Measurements from ENCODE around the gene NUDT4. TPM values are rescaled to one million over a fixed set of nuclear protein-coding genes. Genes with fewer than 3 reads are reported as not detected.

Gene NUDT4
- total RNA-seq, 1 donor from 2014 or later: 37.1 TPM

- TF ChIP-seq POLR2A (IDR thresholded peaks at IDR 0.05) (no peak), POLR2AphosphoS5 (IDR thresholded peaks at IDR 0.05; ENCODE audit: insufficient read depth in 1 of 2, low read depth in 1 of 2) (no peak), CTCF (IDR thresholded peaks at IDR 0.05) (no peak)
- Histone ChIP-seq H3K36me3 (no peaks in the 10 kb centered on the region), H3K27ac (no peak overlapping the region), H3K27me3 (no peaks in the 10 kb centered on the region), H3K4me3 (no peak overlapping the region), H3K4me1 (peaks cover 66% of the 10 kb centered on the region), H3K9me3 (no peaks in the 10 kb centered on the region)
- intact Hi-C loops (cut with DNase I): no loop called here
- DNase-seq (ENCODE audit: extremely low spot score in 2 of 2): no peak
Observed at GRCh38 chr12:93425736-93426411, 48.1 kb downstream of the NUDT4 start.

GRCh38 chr12:93426412-93426805 is 48.7 kb downstream of the NUDT4 start:
- TF ChIP-seq POLR2AphosphoS5 (IDR thresholded peaks at IDR 0.05; ENCODE audit: insufficient read depth in 1 of 2, low read depth in 1 of 2): no peak
- no peak for TF ChIP-seq CTCF (IDR thresholded peaks at IDR 0.05)
- TF ChIP-seq POLR2A (IDR thresholded peaks at IDR 0.05): no peak
- Histone ChIP-seq H3K4me1 (peaks cover 71% of the 10 kb centered on the region), H3K36me3 (no peaks in the 10 kb centered on the region), H3K4me3 (no peak overlapping the region), H3K27me3 (no peaks in the 10 kb centered on the region), H3K9me3 (no peaks in the 10 kb centered on the region), H3K27ac (no peak overlapping the region)
- intact Hi-C loops (cut with DNase I): no loop called here
- DNase-seq (ENCODE audit: extremely low spot score in 2 of 2): no peak

- TF ChIP-seq POLR2A (IDR thresholded peaks at IDR 0.05) (no peak), CTCF (IDR thresholded peaks at IDR 0.05) (no peak), POLR2AphosphoS5 (IDR thresholded peaks at IDR 0.05; ENCODE audit: insufficient read depth in 1 of 2, low read depth in 1 of 2) (no peak)
- Histone ChIP-seq H3K4me3 (no peak overlapping the region), H3K4me1 (peaks cover 78% of the 10 kb centered on the region), H3K9me3 (no peaks in the 10 kb centered on the region), H3K36me3 (no peaks in the 10 kb centered on the region), H3K27ac (no peak overlapping the region), H3K27me3 (no peaks in the 10 kb centered on the region)
- intact Hi-C loops (cut with DNase I): no loop called here
- no peak for DNase-seq (ENCODE audit: extremely low spot score in 2 of 2)
Observed at GRCh38 chr12:93427779-93428564, 50.2 kb downstream of the NUDT4 start.

- Histone ChIP-seq H3K27ac (no peak overlapping the region), H3K27me3 (no peaks in the 10 kb centered on the region), H3K4me3 (no peak overlapping the region), H3K9me3 (no peaks in the 10 kb centered on the region), H3K4me1 (peaks cover 79% of the 10 kb centered on the region), H3K36me3 (no peaks in the 10 kb centered on the region)
- TF ChIP-seq CTCF (IDR thresholded peaks at IDR 0.05) (no peak), POLR2AphosphoS5 (IDR thresholded peaks at IDR 0.05; ENCODE audit: insufficient read depth in 1 of 2, low read depth in 1 of 2) (no peak), POLR2A (IDR thresholded peaks at IDR 0.05) (no peak)
- no peak for DNase-seq (ENCODE audit: extremely low spot score in 2 of 2)
- intact Hi-C loops (cut with DNase I): no loop called here
Observed at GRCh38 chr12:93429448-93429847, 51.7 kb downstream of the NUDT4 start.

GRCh38 chr12:93429852-93430251 is 52.1 kb downstream of the NUDT4 start:
- TF ChIP-seq CTCF (IDR thresholded peaks at IDR 0.05) (no peak), POLR2AphosphoS5 (IDR thresholded peaks at IDR 0.05; ENCODE audit: insufficient read depth in 1 of 2, low read depth in 1 of 2) (no peak), POLR2A (IDR thresholded peaks at IDR 0.05) (no peak)
- H3K4me3 ChIP-seq: no peak overlapping the region
- H3K27ac ChIP-seq: no peak overlapping the region
- no peaks in the 10 kb centered on the region for H3K9me3 ChIP-seq
- no peaks in the 10 kb centered on the region for H3K36me3 ChIP-seq
- H3K4me1 ChIP-seq: peaks cover 79% of the 10 kb centered on the region
- no peak for DNase-seq (ENCODE audit: extremely low spot score in 2 of 2)
- intact Hi-C loops (cut with DNase I): no loop called here
- H3K27me3 ChIP-seq: no peaks in the 10 kb centered on the region

Data from vagina (tissue), 2 donors.